DOHH2 (cell line): ENCODE measurements around the gene KLHL7.
"Not testable (repeated sequence)": the region's sequence is repeated elsewhere in the genome, so short reads cannot be mapped to it uniquely, and the experiment has no call there.

Source experiments
- H3F3A ChIP-seq: fragments of 200-600 bp; sonication (generic), shearing (Covaris generic); 2 replicates; pipeline ENCODE4 v1.6.0; 2016; ENCODE audit warnings: antibody characterized with exemption, mild to moderate bottlenecking; ENCODE audit not compliant: control insufficient read depth, insufficient read depth
- H3K27ac ChIP-seq: fragments of 200-600 bp; sonication (generic); 2 replicates; pipeline ENCODE4 v1.5.1; 2014; ENCODE audit warnings: low read depth, mild to moderate bottlenecking, low read length, moderate library complexity
- H3K27me3 ChIP-seq: fragments of 200-600 bp; sonication (generic); 2 replicates; pipeline ENCODE4 v1.6.1; 2014; ENCODE audit warnings: mild to moderate bottlenecking, low read length, mixed read lengths; ENCODE audit not compliant: control insufficient read depth
- H3K36me3 ChIP-seq: fragments of 200-600 bp; sonication (generic); 2 replicates; pipeline ENCODE4 v1.6.1; 2014; ENCODE audit warnings: mild to moderate bottlenecking, low read length, moderate library complexity, mixed read lengths; ENCODE audit not compliant: control insufficient read depth
- H3K4me1 ChIP-seq: fragments of 200-600 bp; sonication (generic); 2 replicates; pipeline ENCODE4 v1.6.1; 2014; ENCODE audit warnings: mild to moderate bottlenecking, low read length, mixed read lengths; ENCODE audit not compliant: control insufficient read depth
- H3K4me2 ChIP-seq: fragments of 200-600 bp; sonication (generic); 2 replicates; pipeline ENCODE4 v1.6.0; 2014; ENCODE audit warnings: mild to moderate bottlenecking, low read length, moderate library complexity
- H3K4me3 ChIP-seq: fragments of 200-600 bp; sonication (generic); 2 replicates; pipeline ENCODE4 v1.5.1; 2014; ENCODE audit warnings: mild to moderate bottlenecking, low read length, mixed read lengths
- H3K79me2 ChIP-seq: fragments of 200-600 bp; sonication (generic); 2 replicates; pipeline ENCODE4 v1.6.1; 2014; ENCODE audit warnings: mild to moderate bottlenecking, low read length, mixed read lengths; ENCODE audit not compliant: control insufficient read depth
- H3K9me2 ChIP-seq: fragments of 200-600 bp; sonication (generic); replicated peaks from 2 replicates; pipeline ENCODE4 v1.6.1; 2014; ENCODE audit warnings: mild to moderate bottlenecking, low read length, mixed read lengths; ENCODE audit not compliant: control insufficient read depth
- H3K9me3 ChIP-seq: fragments of 200-600 bp; sonication (generic); 2 replicates; pipeline ENCODE4 v1.6.1; 2014; ENCODE audit warnings: antibody characterized with exemption, low read length, mixed read lengths; ENCODE audit not compliant: control insufficient read depth, insufficient read depth
- H4K20me1 ChIP-seq: fragments of 200-600 bp; sonication (generic); 2 replicates; pipeline ENCODE4 v1.6.0; 2014; ENCODE audit warnings: low read depth, mild to moderate bottlenecking, antibody characterized with exemption, low read length, moderate library complexity; ENCODE audit not compliant: control insufficient read depth, insufficient read depth
- EZH2phosphoT487 ChIP-seq: fragments of 200-600 bp; sonication (generic); IDR thresholded peaks from 2 replicates; pipeline ENCODE4 v1.6.1; 2017; ENCODE audit warnings: borderline replicate concordance, mild to moderate bottlenecking, antibody characterized with exemption, low read length, moderate library complexity, mixed read lengths
- TF ChIP-seq, protein P1 (sequence below): fragments of 200-600 bp; sonication (generic); IDR thresholded peaks from one replicate; pipeline ENCODE4 v1.5.1; 2014; ENCODE audit warnings: antibody characterized with exemption, mild to moderate bottlenecking, low read depth, low read length; ENCODE audit not compliant: poor library complexity, severe bottlenecking

The KLHL7 gene

DNA sequence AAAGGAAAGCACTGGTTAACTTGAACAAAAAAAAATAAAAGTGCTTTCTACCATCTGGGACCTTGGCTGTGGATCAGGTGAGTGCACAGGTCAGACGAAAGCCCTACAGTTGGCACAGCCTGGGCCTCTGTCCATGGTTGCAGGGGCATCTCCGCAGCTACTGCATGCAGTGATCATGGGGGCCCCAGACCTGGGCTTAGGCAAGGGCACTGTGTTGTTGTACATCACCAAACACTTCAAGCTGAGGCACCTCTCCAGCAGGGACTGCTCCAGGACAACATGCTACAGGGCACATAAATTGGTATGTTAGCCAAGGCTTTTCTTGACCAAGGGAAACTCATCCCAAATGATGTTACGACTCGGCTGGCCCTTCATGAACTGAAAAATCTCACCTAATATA is 23.5 kb downstream of the KLHL7 start:
- Histone ChIP-seq H3K4me1 (no peaks in the 10 kb centered on the region), H3K4me2 (no peak overlapping the region), H3K9me3 (no peaks in the 10 kb centered on the region), H3K79me2 (no peaks in the 10 kb centered on the region), H3K27ac (no peak overlapping the region), H3K4me3 (no peak overlapping the region), H3K27me3 (no peaks in the 10 kb centered on the region), H3F3A (no peaks in the 10 kb centered on the region), H3K9me2 (no peaks in the 10 kb centered on the region), H3K36me3 (peaks cover 8% of the 10 kb centered on the region; the same call in 1 of the 2 replicates), H4K20me1 (no peaks in the 10 kb centered on the region)
- no peak for TF ChIP-seq EZH2phosphoT487
- TF ChIP-seq, protein P1, sequence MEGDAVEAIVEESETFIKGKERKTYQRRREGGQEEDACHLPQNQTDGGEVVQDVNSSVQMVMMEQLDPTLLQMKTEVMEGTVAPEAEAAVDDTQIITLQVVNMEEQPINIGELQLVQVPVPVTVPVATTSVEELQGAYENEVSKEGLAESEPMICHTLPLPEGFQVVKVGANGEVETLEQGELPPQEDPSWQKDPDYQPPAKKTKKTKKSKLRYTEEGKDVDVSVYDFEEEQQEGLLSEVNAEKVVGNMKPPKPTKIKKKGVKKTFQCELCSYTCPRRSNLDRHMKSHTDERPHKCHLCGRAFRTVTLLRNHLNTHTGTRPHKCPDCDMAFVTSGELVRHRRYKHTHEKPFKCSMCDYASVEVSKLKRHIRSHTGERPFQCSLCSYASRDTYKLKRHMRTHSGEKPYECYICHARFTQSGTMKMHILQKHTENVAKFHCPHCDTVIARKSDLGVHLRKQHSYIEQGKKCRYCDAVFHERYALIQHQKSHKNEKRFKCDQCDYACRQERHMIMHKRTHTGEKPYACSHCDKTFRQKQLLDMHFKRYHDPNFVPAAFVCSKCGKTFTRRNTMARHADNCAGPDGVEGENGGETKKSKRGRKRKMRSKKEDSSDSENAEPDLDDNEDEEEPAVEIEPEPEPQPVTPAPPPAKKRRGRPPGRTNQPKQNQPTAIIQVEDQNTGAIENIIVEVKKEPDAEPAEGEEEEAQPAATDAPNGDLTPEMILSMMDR = no peak

DNA sequence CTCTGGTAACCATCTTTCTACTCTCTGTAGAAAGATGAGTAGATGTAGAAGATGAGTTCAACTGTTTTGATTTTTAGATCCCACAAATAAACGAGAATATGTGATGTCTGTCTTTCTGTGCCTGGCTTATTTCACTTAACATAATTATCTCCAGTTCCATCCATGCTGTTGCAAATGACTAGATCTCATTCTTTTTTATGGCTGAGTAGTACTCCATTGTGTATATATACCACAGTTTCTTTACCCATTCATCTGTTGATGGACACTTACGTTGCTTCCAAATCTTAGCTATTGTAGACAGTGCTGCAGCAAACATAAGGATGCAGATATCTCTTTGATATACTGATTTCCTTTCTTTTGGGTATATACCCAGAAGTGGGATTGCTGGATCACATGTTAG is 26.2 kb downstream of the KLHL7 start:
- H3K27me3 ChIP-seq, H3K79me2 ChIP-seq, H3K27ac ChIP-seq, H3K9me2 ChIP-seq, H3F3A ChIP-seq, H3K4me3 ChIP-seq, H3K36me3 ChIP-seq, H3K4me1 ChIP-seq, H3K4me2 ChIP-seq, H3K9me3 ChIP-seq, H4K20me1 ChIP-seq: not testable (repeated sequence)

DNA sequence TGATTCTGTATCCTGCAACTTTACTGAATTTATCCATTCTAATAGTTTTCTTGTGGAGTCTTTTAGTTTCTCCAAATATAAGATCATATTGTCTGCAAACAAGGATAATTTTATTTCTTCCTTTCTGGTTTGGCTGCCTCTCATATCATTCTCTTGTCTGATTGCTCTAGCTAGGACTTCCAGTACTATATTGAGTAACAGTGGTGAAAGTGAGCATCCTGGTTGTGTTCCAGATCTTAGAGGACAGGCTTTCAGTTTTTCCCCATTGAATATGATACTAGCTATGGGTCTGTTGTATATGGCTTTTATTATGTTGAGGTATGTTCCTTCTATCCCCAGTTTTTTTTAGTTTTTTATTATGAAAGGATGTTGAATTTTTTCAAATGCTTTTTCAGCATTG is 28.2 kb downstream of the KLHL7 start:
- no peak overlapping the region for H3K4me2 ChIP-seq
- H3K27me3 ChIP-seq = no peaks in the 10 kb centered on the region
- H3K27ac ChIP-seq = no peak overlapping the region
- H3K36me3 ChIP-seq = no peaks in the 10 kb centered on the region
- H3K4me1 ChIP-seq = no peaks in the 10 kb centered on the region
- TF ChIP-seq, protein P1 = no peak
- TF ChIP-seq EZH2phosphoT487 = no peak
- H3K79me2 ChIP-seq = no peaks in the 10 kb centered on the region
- no peaks in the 10 kb centered on the region for H3F3A ChIP-seq
- H4K20me1 ChIP-seq = no peaks in the 10 kb centered on the region
- no peaks in the 10 kb centered on the region for H3K9me2 ChIP-seq
- H3K9me3 ChIP-seq = no peaks in the 10 kb centered on the region
- H3K4me3 ChIP-seq = no peak overlapping the region

DNA sequence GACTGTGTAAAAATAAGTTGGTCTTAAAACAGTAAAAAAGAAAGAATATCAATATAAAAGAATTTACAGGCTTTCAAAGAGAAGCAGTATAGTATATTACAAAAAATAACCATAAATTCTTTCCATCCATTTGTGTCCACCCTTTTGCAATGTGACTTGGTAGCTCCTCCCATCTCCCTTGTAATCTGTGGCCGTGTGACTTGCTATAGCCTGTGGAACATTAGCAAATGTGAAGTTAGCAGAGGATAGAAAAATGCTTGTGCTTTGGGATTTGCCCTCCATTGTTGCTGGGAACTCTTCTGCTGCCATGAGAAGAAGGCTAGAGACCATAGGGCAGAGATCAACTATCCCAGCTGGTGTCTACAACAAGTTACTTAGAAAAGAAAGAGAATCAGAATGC is 30.2 kb downstream of the KLHL7 start:
- Histone ChIP-seq H3K4me2 (no peak overlapping the region), H3K4me1 (no peaks in the 10 kb centered on the region), H3K9me3 (no peaks in the 10 kb centered on the region), H4K20me1 (no peaks in the 10 kb centered on the region), H3K27ac (no peak overlapping the region), H3K79me2 (no peaks in the 10 kb centered on the region), H3F3A (peaks cover 2% of the 10 kb centered on the region; the same call in 1 of the 2 replicates), H3K9me2 (no peaks in the 10 kb centered on the region), H3K4me3 (no peak overlapping the region), H3K27me3 (no peaks in the 10 kb centered on the region), H3K36me3 (no peaks in the 10 kb centered on the region)
- TF ChIP-seq, protein P1 = no peak
- TF ChIP-seq EZH2phosphoT487 = no peak
